ENCODE data around the gene DEPDC1. TPM values are rescaled to one million over a fixed set of nuclear protein-coding genes. Genes with fewer than 3 reads are reported as not detected.

Gene DEPDC1
- total RNA-seq, 1 donor from 2014 or later, result 2.6 TPM

DNA sequence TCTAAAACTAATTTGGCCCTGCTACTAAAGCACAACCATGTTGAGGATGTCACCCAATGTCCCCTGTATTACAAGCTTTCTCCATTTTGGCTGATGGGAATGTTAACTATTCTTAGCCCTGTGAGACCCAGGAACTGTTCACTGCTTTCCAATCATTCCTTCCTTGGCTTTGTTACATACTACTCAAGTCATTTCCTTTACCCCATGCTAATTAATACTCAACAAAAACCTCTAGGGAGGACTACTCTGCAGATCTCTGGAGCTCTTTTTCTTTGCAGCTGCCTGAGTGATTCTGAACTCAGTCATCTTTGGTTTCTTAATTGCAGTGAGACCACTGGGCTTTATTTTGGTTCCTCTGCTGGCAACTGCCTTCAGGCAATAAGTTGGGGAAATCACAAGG is 23.8 kb downstream of the DEPDC1 start:
- H4K20me1 ChIP-seq (ENCODE audit: insufficient read depth, low read length), result no peaks in the 10 kb centered on the region
- Mint-ChIP-seq H3K36me3 (ENCODE audit: low read depth, unreplicated experiment) (no peaks in the 10 kb centered on the region), H3K27ac (ENCODE audit: unreplicated experiment) (no peak overlapping the region), H3K4me1 (ENCODE audit: low read depth, unreplicated experiment) (no peaks in the 10 kb centered on the region), H3K9me3 (ENCODE audit: unreplicated experiment) (no peaks in the 10 kb centered on the region), H3K4me3 (ENCODE audit: unreplicated experiment) (no peak overlapping the region), H3K27me3 (ENCODE audit: low read depth, unreplicated experiment) (no peaks in the 10 kb centered on the region)
- H3K4me2 ChIP-seq (ENCODE audit: low read length), result no peak overlapping the region
- no peaks in the 10 kb centered on the region for H3K79me2 ChIP-seq (ENCODE audit: insufficient read depth, low read length)
- H3K4me3 ChIP-seq (ENCODE audit: insufficient read depth, low read depth, low read length), result no peak overlapping the region
- H3K9me3 ChIP-seq (ENCODE audit: insufficient read depth, low read depth, low read length), result no peaks in the 10 kb centered on the region
- TF ChIP-seq EZH2 (IDR thresholded peaks at IDR 0.05; ENCODE audit: insufficient read depth, low read length), result no peak
- TF ChIP-seq, protein P1, sequence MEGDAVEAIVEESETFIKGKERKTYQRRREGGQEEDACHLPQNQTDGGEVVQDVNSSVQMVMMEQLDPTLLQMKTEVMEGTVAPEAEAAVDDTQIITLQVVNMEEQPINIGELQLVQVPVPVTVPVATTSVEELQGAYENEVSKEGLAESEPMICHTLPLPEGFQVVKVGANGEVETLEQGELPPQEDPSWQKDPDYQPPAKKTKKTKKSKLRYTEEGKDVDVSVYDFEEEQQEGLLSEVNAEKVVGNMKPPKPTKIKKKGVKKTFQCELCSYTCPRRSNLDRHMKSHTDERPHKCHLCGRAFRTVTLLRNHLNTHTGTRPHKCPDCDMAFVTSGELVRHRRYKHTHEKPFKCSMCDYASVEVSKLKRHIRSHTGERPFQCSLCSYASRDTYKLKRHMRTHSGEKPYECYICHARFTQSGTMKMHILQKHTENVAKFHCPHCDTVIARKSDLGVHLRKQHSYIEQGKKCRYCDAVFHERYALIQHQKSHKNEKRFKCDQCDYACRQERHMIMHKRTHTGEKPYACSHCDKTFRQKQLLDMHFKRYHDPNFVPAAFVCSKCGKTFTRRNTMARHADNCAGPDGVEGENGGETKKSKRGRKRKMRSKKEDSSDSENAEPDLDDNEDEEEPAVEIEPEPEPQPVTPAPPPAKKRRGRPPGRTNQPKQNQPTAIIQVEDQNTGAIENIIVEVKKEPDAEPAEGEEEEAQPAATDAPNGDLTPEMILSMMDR (IDR thresholded peaks at IDR 0.05; ENCODE audit: insufficient read depth, low read depth, low read length), result no peak
- H3K27ac ChIP-seq (ENCODE audit: low read depth, low read length), result no peak overlapping the region
- no peak for DNase-seq (ENCODE audit: low read depth)
- H2AFZ ChIP-seq (ENCODE audit: low read depth, low read length), result no peak overlapping the region
- H3K4me1 ChIP-seq (ENCODE audit: insufficient read depth, low read length), result no peaks in the 10 kb centered on the region
- H3K9ac ChIP-seq (ENCODE audit: low read length), result no peak overlapping the region
- peaks cover 2% of the 10 kb centered on the region for H3K36me3 ChIP-seq (ENCODE audit: insufficient read depth, low read length)
- FAIRE-seq, result no peak
- H3K27me3 ChIP-seq (ENCODE audit: insufficient read depth, low read length), result no peaks in the 10 kb centered on the region

DNA sequence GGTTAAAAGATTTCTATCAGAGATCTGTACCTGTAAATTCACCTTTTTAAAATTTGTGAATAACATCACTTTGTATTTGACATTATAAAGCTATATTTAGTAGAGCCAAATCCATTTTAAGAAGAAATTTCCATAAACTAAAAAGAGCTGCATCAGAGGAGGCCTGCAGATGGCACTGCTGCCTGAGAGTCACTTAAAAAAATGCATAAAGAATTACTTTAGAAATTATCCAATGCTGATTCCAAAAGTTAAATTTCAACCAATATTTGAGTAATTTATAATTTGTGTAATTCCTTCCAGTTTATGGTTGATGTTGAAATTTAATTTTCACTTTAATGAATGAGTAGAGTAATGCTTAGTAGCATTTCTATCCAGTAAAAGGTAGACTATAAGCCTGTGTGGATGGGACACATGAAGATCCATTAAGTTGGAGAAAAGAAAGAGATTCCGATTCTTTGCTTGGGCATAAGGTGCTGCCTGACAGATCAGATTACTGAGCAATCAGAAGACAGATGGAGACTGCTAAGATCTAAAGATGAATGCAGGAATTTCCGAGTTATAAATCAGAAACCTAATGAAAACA is 26.4 kb downstream of the DEPDC1 start:
- Mint-ChIP-seq H3K9me3 (ENCODE audit: unreplicated experiment) (no peaks in the 10 kb centered on the region), H3K27me3 (ENCODE audit: low read depth, unreplicated experiment) (no peaks in the 10 kb centered on the region), H3K36me3 (ENCODE audit: low read depth, unreplicated experiment) (no peaks in the 10 kb centered on the region), H3K4me3 (ENCODE audit: unreplicated experiment) (no peak overlapping the region), H3K27ac (ENCODE audit: unreplicated experiment) (no peak overlapping the region), H3K4me1 (ENCODE audit: low read depth, unreplicated experiment) (no peaks in the 10 kb centered on the region)
- Histone ChIP-seq H2AFZ (ENCODE audit: low read depth, low read length) (no peak overlapping the region), H3K4me2 (ENCODE audit: low read length) (no peak overlapping the region), H3K9me3 (ENCODE audit: insufficient read depth, low read depth, low read length) (no peaks in the 10 kb centered on the region), H3K27me3 (ENCODE audit: insufficient read depth, low read length) (no peaks in the 10 kb centered on the region), H3K79me2 (ENCODE audit: insufficient read depth, low read length) (no peaks in the 10 kb centered on the region), H3K4me1 (ENCODE audit: insufficient read depth, low read length) (no peaks in the 10 kb centered on the region), H3K27ac (ENCODE audit: low read depth, low read length) (no peak overlapping the region), H4K20me1 (ENCODE audit: insufficient read depth, low read length) (no peaks in the 10 kb centered on the region), H3K36me3 (ENCODE audit: insufficient read depth, low read length) (no peaks in the 10 kb centered on the region), H3K9ac (ENCODE audit: low read length) (no peak overlapping the region), H3K4me3 (ENCODE audit: insufficient read depth, low read depth, low read length) (no peak overlapping the region)
- DNase-seq (ENCODE audit: low read depth), result no peak
- no peak for FAIRE-seq
- no peak for TF ChIP-seq EZH2 (IDR thresholded peaks at IDR 0.05; ENCODE audit: insufficient read depth, low read length)
- TF ChIP-seq, protein P1 (IDR thresholded peaks at IDR 0.05; ENCODE audit: insufficient read depth, low read depth, low read length), result peak; percentile 65

DNA sequence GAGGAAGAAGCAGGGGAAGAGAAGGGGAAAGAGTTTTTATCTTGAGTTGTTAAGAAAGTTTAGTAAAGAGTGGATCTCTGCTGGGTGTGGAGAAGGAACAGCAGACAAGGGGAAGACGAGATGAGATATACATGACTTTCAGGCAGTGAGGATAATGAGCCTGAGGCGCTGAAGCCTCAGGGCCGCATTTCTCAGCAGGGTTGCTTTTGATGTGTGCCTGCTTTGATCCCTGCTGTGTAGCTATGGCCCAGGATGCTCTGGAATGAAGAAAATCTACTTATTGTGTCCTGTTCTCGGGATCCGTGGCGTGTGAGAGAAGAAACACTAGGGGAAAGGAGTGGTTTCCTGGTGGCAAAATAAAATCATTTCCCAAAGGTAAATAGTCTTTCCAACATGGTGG is 32.0 kb downstream of the DEPDC1 start:
- FAIRE-seq (no peak), DNase-seq (ENCODE audit: low read depth) (no peak)
- H3K27ac ChIP-seq (ENCODE audit: low read depth, low read length), result no peak overlapping the region
- no peaks in the 10 kb centered on the region for H3K36me3 ChIP-seq (ENCODE audit: insufficient read depth, low read length)
- Mint-ChIP-seq H3K27ac (ENCODE audit: unreplicated experiment) (no peak overlapping the region), H3K27me3 (ENCODE audit: low read depth, unreplicated experiment) (no peaks in the 10 kb centered on the region), H3K36me3 (ENCODE audit: low read depth, unreplicated experiment) (no peaks in the 10 kb centered on the region), H3K9me3 (ENCODE audit: unreplicated experiment) (peaks cover 4% of the 10 kb centered on the region), H3K4me1 (ENCODE audit: low read depth, unreplicated experiment) (no peaks in the 10 kb centered on the region), H3K4me3 (ENCODE audit: unreplicated experiment) (no peak overlapping the region)
- no peaks in the 10 kb centered on the region for H4K20me1 ChIP-seq (ENCODE audit: insufficient read depth, low read length)
- no peak overlapping the region for H3K9ac ChIP-seq (ENCODE audit: low read length)
- no peak overlapping the region for H3K4me2 ChIP-seq (ENCODE audit: low read length)
- H3K4me3 ChIP-seq (ENCODE audit: insufficient read depth, low read depth, low read length), result no peak overlapping the region
- H3K4me1 ChIP-seq (ENCODE audit: insufficient read depth, low read length), result no peaks in the 10 kb centered on the region
- H3K9me3 ChIP-seq (ENCODE audit: insufficient read depth, low read depth, low read length), result no peaks in the 10 kb centered on the region
- no peaks in the 10 kb centered on the region for H3K27me3 ChIP-seq (ENCODE audit: insufficient read depth, low read length)
- H3K79me2 ChIP-seq (ENCODE audit: insufficient read depth, low read length), result no peaks in the 10 kb centered on the region
- no peak overlapping the region for H2AFZ ChIP-seq (ENCODE audit: low read depth, low read length)
- no peak for TF ChIP-seq EZH2 (IDR thresholded peaks at IDR 0.05; ENCODE audit: insufficient read depth, low read length)
- TF ChIP-seq, protein P1 (IDR thresholded peaks at IDR 0.05; ENCODE audit: insufficient read depth, low read depth, low read length), result no peak
